Fibroblast of mammary gland (primary cell): ENCODE data around the gene DRAXIN.

Experiments
- DNase-seq: peaks from one replicate; pipeline ENCODE4 v3.0.0-alpha.2; 2010; ENCODE audit warnings: low read depth
- H3K4me3 ChIP-seq: 2 replicates; pipeline ENCODE4 v1.5.1; 2011; ENCODE audit warnings: low read depth, mild to moderate bottlenecking, low read length, moderate library complexity; ENCODE audit not compliant: control insufficient read depth
- TF ChIP-seq, protein P1 (sequence below): conservative IDR thresholded peaks from 2 replicates; pipeline ENCODE4 v1.5.1; 2011; ENCODE audit warnings: low read depth, low read length, inconsistent platforms; ENCODE audit not compliant: control insufficient read depth, insufficient read depth

Gene DRAXIN

DNA sequence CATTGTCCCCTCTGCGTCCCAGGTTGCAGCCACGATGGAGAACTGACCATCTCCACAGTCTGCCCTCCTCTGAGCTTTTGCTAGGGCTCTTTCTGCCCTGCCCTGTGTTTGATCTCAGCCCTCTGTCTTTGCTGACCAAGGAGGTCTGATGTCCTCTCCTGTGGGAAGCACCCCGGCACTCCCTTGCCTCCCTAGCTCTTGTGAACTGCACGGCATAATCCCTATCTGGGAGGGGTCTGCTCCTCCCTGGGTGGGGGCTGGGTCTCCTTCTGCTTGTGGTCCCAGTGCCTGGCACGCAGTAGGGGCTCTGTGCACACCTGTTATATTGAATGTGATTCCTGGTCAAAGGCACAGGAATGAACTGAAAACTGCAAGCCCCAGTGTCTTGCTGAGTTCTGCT is 2.4 kb downstream of the DRAXIN start:
- no peak for DNase-seq
- no peak overlapping the region for H3K4me3 ChIP-seq
- TF ChIP-seq, protein P1, sequence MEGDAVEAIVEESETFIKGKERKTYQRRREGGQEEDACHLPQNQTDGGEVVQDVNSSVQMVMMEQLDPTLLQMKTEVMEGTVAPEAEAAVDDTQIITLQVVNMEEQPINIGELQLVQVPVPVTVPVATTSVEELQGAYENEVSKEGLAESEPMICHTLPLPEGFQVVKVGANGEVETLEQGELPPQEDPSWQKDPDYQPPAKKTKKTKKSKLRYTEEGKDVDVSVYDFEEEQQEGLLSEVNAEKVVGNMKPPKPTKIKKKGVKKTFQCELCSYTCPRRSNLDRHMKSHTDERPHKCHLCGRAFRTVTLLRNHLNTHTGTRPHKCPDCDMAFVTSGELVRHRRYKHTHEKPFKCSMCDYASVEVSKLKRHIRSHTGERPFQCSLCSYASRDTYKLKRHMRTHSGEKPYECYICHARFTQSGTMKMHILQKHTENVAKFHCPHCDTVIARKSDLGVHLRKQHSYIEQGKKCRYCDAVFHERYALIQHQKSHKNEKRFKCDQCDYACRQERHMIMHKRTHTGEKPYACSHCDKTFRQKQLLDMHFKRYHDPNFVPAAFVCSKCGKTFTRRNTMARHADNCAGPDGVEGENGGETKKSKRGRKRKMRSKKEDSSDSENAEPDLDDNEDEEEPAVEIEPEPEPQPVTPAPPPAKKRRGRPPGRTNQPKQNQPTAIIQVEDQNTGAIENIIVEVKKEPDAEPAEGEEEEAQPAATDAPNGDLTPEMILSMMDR, result no peak

DNA sequence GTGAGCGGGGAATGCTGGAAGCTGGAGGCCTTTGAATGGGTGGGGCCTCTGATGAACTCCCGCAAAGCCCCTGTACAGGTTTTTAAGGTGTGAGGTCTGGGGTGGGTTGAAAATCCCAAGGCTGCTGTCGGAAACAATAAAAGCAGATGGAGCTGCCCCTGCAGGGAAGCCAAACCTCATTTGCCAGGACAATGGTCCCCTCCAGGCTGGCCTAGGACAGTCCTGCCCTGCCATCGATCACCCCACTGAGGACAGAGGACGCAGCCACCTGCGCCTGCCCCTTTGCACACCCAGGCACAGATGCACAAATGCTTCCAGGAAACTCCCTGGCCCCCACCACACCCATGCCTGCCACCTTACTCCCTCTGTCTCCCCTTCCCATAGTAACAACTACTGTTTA is 4.4 kb downstream of the DRAXIN start:
- TF ChIP-seq, protein P1, result no peak
- DNase-seq, result no peak
- H3K4me3 ChIP-seq, result no peak overlapping the region

DNA sequence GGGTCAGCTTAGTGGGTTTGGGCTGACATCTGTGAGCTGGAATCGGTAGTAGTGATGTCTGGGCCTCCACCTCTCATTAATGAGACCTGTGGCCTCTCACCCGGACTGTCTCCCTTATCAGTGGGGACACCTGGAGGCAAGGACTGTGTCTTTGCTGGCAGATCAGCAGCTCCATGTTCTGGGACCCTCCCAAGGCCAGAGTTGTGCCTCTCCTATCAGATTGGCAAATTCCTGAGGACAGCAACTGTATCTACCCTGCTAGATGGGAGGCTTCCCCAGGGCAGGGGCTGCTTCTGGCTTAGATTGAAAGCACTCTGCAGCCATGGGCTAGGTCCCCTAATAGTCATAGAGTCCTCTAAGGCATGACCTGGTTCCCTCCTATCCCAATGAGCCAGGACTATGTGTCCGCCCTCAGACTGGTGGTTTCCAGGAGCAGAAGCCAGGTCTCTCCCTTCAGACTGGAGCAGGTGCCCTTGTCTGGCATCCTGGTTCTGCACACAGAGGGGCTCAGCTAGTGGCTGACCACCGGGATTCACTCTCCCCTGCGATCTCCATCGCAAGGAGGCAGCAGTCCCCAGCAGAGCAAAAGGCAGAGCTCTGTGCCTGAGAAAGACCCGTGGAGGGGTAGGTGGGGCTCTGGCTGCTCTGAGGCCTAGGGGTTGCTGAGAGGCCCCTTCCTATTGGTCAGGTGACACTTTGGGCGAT is 5.8 kb downstream of the DRAXIN start:
- TF ChIP-seq, protein P1, result no peak
- no peak overlapping the region for H3K4me3 ChIP-seq
- DNase-seq, result no peak

DNA sequence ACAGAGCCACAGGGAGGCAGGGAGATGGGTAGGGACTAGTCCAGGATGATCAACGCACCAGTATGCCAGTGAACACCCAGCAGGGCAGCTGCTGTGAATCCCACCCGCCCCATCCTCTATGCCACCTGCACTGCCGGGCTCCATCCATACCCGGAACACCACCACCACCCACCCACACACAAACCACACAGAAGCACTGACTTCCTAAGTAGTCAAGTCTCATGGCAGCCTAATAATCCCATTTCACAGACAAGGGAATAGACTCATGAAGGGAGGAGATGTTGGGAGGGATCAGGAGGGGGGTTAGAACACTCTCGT is 6.3 kb downstream of the DRAXIN start:
- no peak overlapping the region for H3K4me3 ChIP-seq
- no peak for DNase-seq
- TF ChIP-seq, protein P1, result no peak

DNA sequence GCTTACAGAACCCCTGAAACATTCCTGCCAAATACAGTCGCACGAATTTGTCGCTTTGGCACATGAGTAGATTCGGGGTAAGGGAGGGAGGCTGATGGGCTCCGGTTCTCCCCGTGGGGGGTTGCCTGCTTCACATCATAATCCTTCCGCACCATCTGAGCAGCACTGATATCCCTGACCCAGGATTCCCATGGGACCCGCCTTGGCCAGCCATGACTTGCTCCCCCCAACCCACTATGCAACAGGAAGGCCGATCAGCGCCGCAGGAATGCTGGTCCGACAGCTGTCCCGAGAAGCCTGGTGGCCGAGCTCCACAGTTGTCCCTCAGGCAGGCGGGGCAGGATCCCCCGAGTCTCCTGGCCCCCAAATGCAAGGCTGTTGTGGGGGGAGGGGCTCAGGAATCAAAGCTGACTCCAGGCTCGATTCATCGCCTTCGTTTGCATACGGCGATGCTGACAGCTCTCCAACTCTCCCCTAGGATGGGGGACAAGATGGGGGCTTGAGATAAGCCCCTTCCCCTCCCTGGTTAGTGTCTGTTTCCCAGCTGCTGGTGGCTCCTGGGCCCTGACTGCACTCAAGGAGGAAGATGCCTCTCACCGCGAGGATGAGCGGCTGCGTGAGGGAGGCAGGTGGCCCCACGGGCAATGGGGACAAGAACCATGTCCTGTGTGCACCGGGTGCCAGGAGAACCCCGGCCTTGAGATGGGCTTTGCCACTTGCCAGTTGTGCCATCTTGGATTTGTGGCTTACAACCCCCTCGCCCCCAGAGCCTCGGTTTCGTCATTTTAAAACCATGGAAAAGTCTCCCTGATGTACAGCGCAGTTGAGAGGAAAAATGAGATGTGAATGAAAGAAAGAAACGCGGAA is 9.3 kb downstream of the DRAXIN start:
- TF ChIP-seq, protein P1, result no peak
- no peak for DNase-seq
- H3K4me3 ChIP-seq, result no peak overlapping the region

DNA sequence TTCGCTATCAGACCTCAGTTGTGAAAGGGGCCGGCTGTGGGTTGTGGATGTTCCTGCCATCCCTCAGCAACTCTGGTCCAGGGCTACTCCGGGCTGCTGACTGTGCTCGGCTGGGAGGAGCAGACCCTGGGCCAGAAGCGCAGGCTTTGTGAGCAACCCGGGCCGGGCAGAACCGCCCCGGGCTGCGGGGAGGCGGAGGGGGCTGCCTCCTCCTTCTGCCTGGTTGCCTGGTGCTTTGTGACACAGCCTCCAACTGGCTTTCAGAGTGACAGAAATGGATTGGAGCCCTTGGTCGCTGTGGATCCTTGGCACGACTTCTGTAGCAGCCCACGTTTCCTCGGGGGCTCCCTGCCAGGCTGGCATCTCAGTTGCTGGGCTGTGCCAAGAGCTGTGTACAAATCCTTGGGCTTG is 10.0 kb downstream of the DRAXIN start:
- H3K4me3 ChIP-seq, result no peak overlapping the region
- TF ChIP-seq, protein P1, result no peak
- no peak for DNase-seq
